A673 (cell line): ENCODE data around the gene FAM227B. TPM values are rescaled to one million over a fixed set of nuclear protein-coding genes. Genes with fewer than 3 reads are reported as not detected.

Source experiments
- BruUV-seq: library from RNA; stranded (reverse); fragments of 400-500 nt; replicated peaks from 2 replicates; lab custom pipeline; 2021; lab: Mats Ljungman, UMichigan
- CTCF ChIA-PET: fragments of 300-600 bp; sonication (Branson Sonifier 250); formaldehyde crosslinking; loops from one replicate; lab custom pipeline; 2022; ENCODE audit warnings: antibody characterized with exemption; lab: Charles Lee
- POLR2A ChIA-PET: fragments of 300-600 bp; sonication (Branson Sonifier 250); formaldehyde crosslinking; loops from one replicate; lab custom pipeline; 2022; ENCODE audit warnings: antibody characterized with exemption; ENCODE audit not compliant: low non-redundant PET; lab: Charles Lee
- DNase-seq: peaks from one replicate; pipeline ENCODE4 v3.0.0-alpha.2; 2015; ENCODE audit warnings: low spot score
- H3K27ac ChIP-seq: fragments of 200-600 bp; sonication (generic); 2 replicates; pipeline ENCODE4 v1.5.1; 2016; ENCODE audit warnings: mixed run types, low read depth, mild to moderate bottlenecking, mixed read lengths, antibody characterized with exemption, low read length; ENCODE audit not compliant: poor library complexity, severe bottlenecking
- H3K27me3 ChIP-seq: fragments of 200-600 bp; sonication (generic); replicated peaks from 2 replicates; pipeline ENCODE4 v1.6.1; 2017; ENCODE audit warnings: mixed run types, low read depth, mild to moderate bottlenecking, mixed read lengths, antibody characterized with exemption, low read length; ENCODE audit not compliant: insufficient read depth, poor library complexity
- H3K36me3 ChIP-seq: fragments of 200-600 bp; sonication (generic); 2 replicates; pipeline ENCODE4 v1.6.1; 2016; ENCODE audit warnings: mixed run types, mild to moderate bottlenecking, mixed read lengths, antibody characterized with exemption, low read length; ENCODE audit not compliant: insufficient read depth, poor library complexity, severe bottlenecking
- H3K4me1 ChIP-seq: fragments of 200-600 bp; sonication (generic); 2 replicates; pipeline ENCODE4 v1.6.1; 2017; ENCODE audit warnings: mixed run types, mild to moderate bottlenecking, mixed read lengths, antibody characterized with exemption, low read length; ENCODE audit not compliant: insufficient read depth, poor library complexity, severe bottlenecking
- H3K4me3 ChIP-seq: fragments of 200-600 bp; sonication (generic); 2 replicates; pipeline ENCODE4 v1.5.1; 2016; ENCODE audit warnings: low read depth, mixed run types, mild to moderate bottlenecking, mixed read lengths, low read length; ENCODE audit not compliant: poor library complexity, severe bottlenecking
- H3K9me3 ChIP-seq: fragments of 200-600 bp; sonication (generic); 2 replicates; pipeline ENCODE4 v1.6.1; 2016; ENCODE audit warnings: mixed run types, low read depth, mild to moderate bottlenecking, mixed read lengths, antibody characterized with exemption, low read length; ENCODE audit not compliant: poor library complexity, severe bottlenecking
- CTCF ChIP-seq: fragments of 300-800, 200-600 bp; sonication (generic); conservative IDR thresholded peaks from 2 replicates; pipeline ENCODE4 v1.5.1; 2017; ENCODE audit warnings: low read depth, mild to moderate bottlenecking, antibody characterized with exemption, low read length, moderate library complexity, mixed read lengths
- EZH2 ChIP-seq: fragments of 200-600 bp; sonication (generic); IDR thresholded peaks from 2 replicates; pipeline ENCODE4 v1.6.1; 2017; ENCODE audit warnings: borderline replicate concordance, low read depth, mild to moderate bottlenecking, mixed read lengths, antibody characterized with exemption, low read length; ENCODE audit not compliant: poor library complexity, severe bottlenecking
- intact Hi-C: fragments of 100-400 bp; cut with micrococcal nuclease; formaldehyde crosslinking; loops from one replicate; pipeline ENCODE4 v1.10.0; 2022; ENCODE audit not compliant: unreplicated experiment
- total RNA-seq: library from RNA; stranded (reverse); gene quantifications from 2 replicates; pipeline ENCODE4 v1.2.3, GENCODE V29; 2021

The FAM227B gene
- total RNA-seq, 1 experiment from 2014 or later = 2.3 TPM

GRCh38 chr15:49309889-49310288 is 310.7 kb downstream of the FAM227B start:
- ChIA-PET POLR2A (no interaction called here), CTCF (no interaction called here)
- no peak for DNase-seq
- Histone ChIP-seq H3K4me1 (peaks cover 15% of the 10 kb centered on the region), H3K27ac (no peak overlapping the region), H3K27me3 (no peaks in the 10 kb centered on the region), H3K36me3 (no peaks in the 10 kb centered on the region), H3K4me3 (no peak overlapping the region), H3K9me3 (no peaks in the 10 kb centered on the region)
- BruUV-seq = no TSS peak
- TF ChIP-seq EZH2 (no peak), CTCF (no peak)
- intact Hi-C loops = no loop called here

- Histone ChIP-seq H3K9me3 (no peaks in the 10 kb centered on the region), H3K27me3 (no peaks in the 10 kb centered on the region), H3K4me1 (peaks cover 3% of the 10 kb centered on the region), H3K36me3 (no peaks in the 10 kb centered on the region), H3K4me3 (no peak overlapping the region), H3K27ac (no peak overlapping the region)
- no peak for DNase-seq
- ChIA-PET CTCF (no interaction called here), POLR2A (no interaction called here)
- TF ChIP-seq EZH2 (no peak), CTCF (no peak)
- BruUV-seq = no TSS peak
- intact Hi-C loops = no loop called here
Observed at GRCh38 chr15:49308686-49309085, 311.9 kb downstream of the FAM227B start.

GRCh38 chr15:49306551-49306950 is 314.1 kb downstream of the FAM227B start:
- Histone ChIP-seq H3K27ac (no peak overlapping the region), H3K27me3 (no peaks in the 10 kb centered on the region), H3K4me3 (no peak overlapping the region), H3K36me3 (no peaks in the 10 kb centered on the region), H3K9me3 (no peaks in the 10 kb centered on the region), H3K4me1 (no peaks in the 10 kb centered on the region)
- TF ChIP-seq EZH2 = no peak
- TF ChIP-seq CTCF = no peak
- POLR2A ChIA-PET = no interaction called here
- DNase-seq = no peak
- BruUV-seq = no TSS peak
- intact Hi-C loops = no loop called here
- CTCF ChIA-PET = no interaction called here
